ENCODE measurements around the gene SERTM1.

The SERTM1 gene

DNA sequence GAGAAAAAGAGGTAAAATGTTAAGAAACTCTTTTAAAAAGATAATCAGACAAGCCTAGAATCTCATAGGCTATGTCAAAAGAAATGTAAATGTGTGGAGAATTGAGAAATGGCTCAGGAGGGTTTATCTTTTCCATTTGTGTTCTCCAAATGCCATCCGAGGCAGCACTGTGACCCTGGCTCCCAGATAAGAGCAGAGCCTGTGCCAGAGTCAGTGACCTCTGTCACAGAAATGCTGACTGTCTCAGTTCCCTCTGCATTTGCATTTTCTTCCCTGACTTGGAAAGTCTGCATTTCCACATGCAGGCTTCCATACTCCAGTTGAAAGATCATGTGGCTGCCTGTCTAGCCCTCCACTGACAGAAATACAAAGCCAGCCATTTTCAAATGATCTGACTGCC is 42.0 kb downstream of the SERTM1 start:
- no peak overlapping the region for H3K4me3 ChIP-seq (ENCODE audit: low read depth, low read length)
- no peak for DNase-seq
- H3K27me3 ChIP-seq: peaks cover 6% of the 10 kb centered on the region
- H3K36me3 ChIP-seq: no peaks in the 10 kb centered on the region
- no peaks in the 10 kb centered on the region for H3K4me1 ChIP-seq
- no peaks in the 10 kb centered on the region for H3K9me3 ChIP-seq
- TF ChIP-seq, protein P1, sequence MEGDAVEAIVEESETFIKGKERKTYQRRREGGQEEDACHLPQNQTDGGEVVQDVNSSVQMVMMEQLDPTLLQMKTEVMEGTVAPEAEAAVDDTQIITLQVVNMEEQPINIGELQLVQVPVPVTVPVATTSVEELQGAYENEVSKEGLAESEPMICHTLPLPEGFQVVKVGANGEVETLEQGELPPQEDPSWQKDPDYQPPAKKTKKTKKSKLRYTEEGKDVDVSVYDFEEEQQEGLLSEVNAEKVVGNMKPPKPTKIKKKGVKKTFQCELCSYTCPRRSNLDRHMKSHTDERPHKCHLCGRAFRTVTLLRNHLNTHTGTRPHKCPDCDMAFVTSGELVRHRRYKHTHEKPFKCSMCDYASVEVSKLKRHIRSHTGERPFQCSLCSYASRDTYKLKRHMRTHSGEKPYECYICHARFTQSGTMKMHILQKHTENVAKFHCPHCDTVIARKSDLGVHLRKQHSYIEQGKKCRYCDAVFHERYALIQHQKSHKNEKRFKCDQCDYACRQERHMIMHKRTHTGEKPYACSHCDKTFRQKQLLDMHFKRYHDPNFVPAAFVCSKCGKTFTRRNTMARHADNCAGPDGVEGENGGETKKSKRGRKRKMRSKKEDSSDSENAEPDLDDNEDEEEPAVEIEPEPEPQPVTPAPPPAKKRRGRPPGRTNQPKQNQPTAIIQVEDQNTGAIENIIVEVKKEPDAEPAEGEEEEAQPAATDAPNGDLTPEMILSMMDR (IDR thresholded peaks at IDR 0.05; ENCODE audit: low read depth, low read length): no peak

DNA sequence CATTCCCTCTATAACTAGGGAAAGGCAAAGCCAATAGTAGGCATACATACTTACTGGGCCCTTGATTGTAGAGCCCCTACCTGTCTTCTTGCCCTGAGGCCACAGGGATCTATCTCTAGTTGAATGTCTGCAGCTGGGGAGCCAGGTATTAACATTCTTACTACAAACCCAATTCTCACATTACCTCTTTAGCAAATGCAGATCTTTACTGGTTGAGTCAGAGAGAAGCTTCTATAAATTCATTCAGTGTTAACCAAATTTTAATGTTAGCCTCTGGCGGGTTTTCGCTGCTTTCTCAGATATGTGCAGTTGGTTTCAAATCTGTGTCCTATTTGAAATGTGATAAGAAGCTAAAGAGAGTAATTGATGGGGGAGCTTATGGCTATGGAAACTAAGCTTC is 43.2 kb downstream of the SERTM1 start:
- Histone ChIP-seq H3K27me3 (peaks cover 15% of the 10 kb centered on the region), H3K4me3 (ENCODE audit: low read depth, low read length) (no peak overlapping the region), H3K9me3 (no peaks in the 10 kb centered on the region), H3K4me1 (no peaks in the 10 kb centered on the region), H3K36me3 (no peaks in the 10 kb centered on the region)
- TF ChIP-seq, protein P1 (IDR thresholded peaks at IDR 0.05; ENCODE audit: low read depth, low read length): no peak
- DNase-seq: no peak

- DNase-seq: no peak
- TF ChIP-seq, protein P1 (IDR thresholded peaks at IDR 0.05; ENCODE audit: low read depth, low read length): no peak
- Histone ChIP-seq H3K4me1 (no peaks in the 10 kb centered on the region), H3K9me3 (no peaks in the 10 kb centered on the region), H3K4me3 (ENCODE audit: low read depth, low read length) (no peak overlapping the region), H3K27me3 (peaks cover 21% of the 10 kb centered on the region), H3K36me3 (no peaks in the 10 kb centered on the region)
Measured at GRCh38 chr13:36717966-36718545, 44.2 kb downstream of the SERTM1 start.

DNA sequence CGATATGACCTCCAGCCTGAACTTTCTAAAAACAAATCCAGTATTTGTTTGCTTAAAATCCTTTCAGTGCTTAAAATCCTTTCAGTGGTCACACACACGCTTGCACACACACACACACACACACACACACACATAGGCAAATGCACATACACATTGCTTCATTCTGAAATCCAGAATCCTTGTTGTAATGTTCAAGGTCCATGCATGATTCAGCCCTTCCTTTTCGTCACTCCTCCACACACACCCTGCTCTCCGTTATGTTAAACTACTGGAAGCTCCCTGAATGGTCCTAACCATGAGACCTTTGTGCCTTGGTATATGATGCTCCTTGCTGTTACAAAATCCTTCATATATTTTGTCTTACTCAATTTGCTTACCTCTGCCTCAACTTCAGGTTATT is 44.9 kb downstream of the SERTM1 start:
- Histone ChIP-seq H3K4me1 (no peaks in the 10 kb centered on the region), H3K27me3 (peaks cover 25% of the 10 kb centered on the region), H3K4me3 (ENCODE audit: low read depth, low read length) (no peak overlapping the region), H3K9me3 (no peaks in the 10 kb centered on the region), H3K36me3 (no peaks in the 10 kb centered on the region)
- no peak for DNase-seq
- TF ChIP-seq, protein P1 (IDR thresholded peaks at IDR 0.05; ENCODE audit: low read depth, low read length): no peak

DNA sequence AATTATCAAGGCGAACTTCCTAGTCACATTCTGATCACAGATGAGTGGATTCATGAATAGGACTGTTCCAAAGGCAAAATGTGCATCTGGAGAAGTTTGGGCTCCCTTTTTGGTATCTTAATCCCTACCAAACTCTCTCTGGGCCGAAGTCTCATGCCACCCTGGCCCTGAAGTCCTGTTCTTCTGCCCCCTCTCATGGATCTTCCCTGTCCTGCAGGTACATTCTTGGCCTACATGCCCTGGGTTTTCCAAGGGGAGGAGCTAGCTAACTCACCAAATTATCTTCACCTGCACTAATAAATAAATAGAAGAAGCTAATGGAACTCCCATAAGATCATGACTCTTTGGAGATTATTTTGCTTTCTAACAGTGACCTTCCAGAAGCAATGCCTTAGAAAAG is 50.3 kb downstream of the SERTM1 start:
- TF ChIP-seq, protein P1 (IDR thresholded peaks at IDR 0.05; ENCODE audit: low read depth, low read length): no peak
- no peak overlapping the region for H3K4me3 ChIP-seq (ENCODE audit: low read depth, low read length)

GRCh38 chr13:36725936-36726335 is 52.1 kb downstream of the SERTM1 start:
- H3K4me1 ChIP-seq: no peaks in the 10 kb centered on the region
- TF ChIP-seq, protein P1 (IDR thresholded peaks at IDR 0.05; ENCODE audit: low read depth, low read length): no peak
- H3K9me3 ChIP-seq: no peaks in the 10 kb centered on the region
- H3K4me3 ChIP-seq (ENCODE audit: low read depth, low read length): no peak overlapping the region
- H3K27me3 ChIP-seq: peaks cover 23% of the 10 kb centered on the region
- no peak for DNase-seq
- no peaks in the 10 kb centered on the region for H3K36me3 ChIP-seq

More for the DNA sequence above, 50.3 kb downstream of the SERTM1 start:
- H3K9me3 ChIP-seq: no peaks in the 10 kb centered on the region
- DNase-seq: no peak
- no peaks in the 10 kb centered on the region for H3K4me1 ChIP-seq
- peaks cover 30% of the 10 kb centered on the region for H3K27me3 ChIP-seq
- no peaks in the 10 kb centered on the region for H3K36me3 ChIP-seq

All from BE2C (cell line).